Measurements from ENCODE around the gene MAP4K3. TPM values are rescaled to one million over a fixed set of nuclear protein-coding genes. Genes with fewer than 3 reads are reported as not detected.

The MAP4K3 gene
- total RNA-seq, 1 experiment from 2014 or later, result 97.4 TPM

GRCh38 chr2:39359453-39360038 lies 77.5 kb downstream of the MAP4K3 start:
- intact Hi-C loops (cut with micrococcal nuclease), result no loop called here
- ATAC-seq (no peak), DNase-seq (no peak)
- H3F3A ChIP-seq (ENCODE audit: low read length, unreplicated experiment), result peaks cover 3% of the 10 kb centered on the region
- H3K4me2 ChIP-seq (ENCODE audit: low read length), result no peak overlapping the region
- H3K9me2 ChIP-seq (replicated peaks; ENCODE audit: low read length), result no peaks in the 10 kb centered on the region
- H3K27me3 ChIP-seq (ENCODE audit: low read length), result no peaks in the 10 kb centered on the region
- peaks cover 60% of the 10 kb centered on the region for H3K79me2 ChIP-seq (ENCODE audit: low read length)
- no peak overlapping the region for H3K9ac ChIP-seq (ENCODE audit: low read length)
- peaks cover 4% of the 10 kb centered on the region; the same call in 1 of the 2 replicates for H4K20me1 ChIP-seq (ENCODE audit: low read length)
- TF ChIP-seq EZH2phosphoT487 (IDR thresholded peaks at IDR 0.05; ENCODE audit: borderline replicate concordance, low read length) (no peak), EZH2 (IDR thresholded peaks at IDR 0.05; ENCODE audit: low read length, unreplicated experiment) (no peak), CTCF (conservative IDR thresholded peaks at IDR 0.05; ENCODE audit: low read depth, low read length) (no peak)
- CTCF ChIA-PET, result no interaction called here
- POLR2A ChIA-PET (ENCODE audit: unreplicated experiment), result no interaction called here
- H3K4me1 ChIP-seq (ENCODE audit: insufficient read depth, low read length), result no peaks in the 10 kb centered on the region
- peaks cover 26% of the 10 kb centered on the region for H3K9me3 ChIP-seq (ENCODE audit: low read length)
- BruUV-seq (replicated peaks), result no TSS peak
- no peak overlapping the region for H2AFZ ChIP-seq (ENCODE audit: low read length)
- H3K27ac ChIP-seq (ENCODE audit: low read length), result no peak overlapping the region
- peaks cover 54% of the 10 kb centered on the region for H3K36me3 ChIP-seq (ENCODE audit: low read depth, low read length)
- no peak overlapping the region for H3K4me3 ChIP-seq (ENCODE audit: low read length)

GRCh38 chr2:39356922-39357639 lies 80.0 kb downstream of the MAP4K3 start:
- Histone ChIP-seq H3K4me2 (ENCODE audit: low read length) (no peak overlapping the region), H3K9me2 (replicated peaks; ENCODE audit: low read length) (no peaks in the 10 kb centered on the region), H3K27me3 (ENCODE audit: low read length) (no peaks in the 10 kb centered on the region), H2AFZ (ENCODE audit: low read length) (no peak overlapping the region), H4K20me1 (ENCODE audit: low read length) (peaks cover 4% of the 10 kb centered on the region; the same call in 1 of the 2 replicates), H3K36me3 (ENCODE audit: low read depth, low read length) (peaks cover 42% of the 10 kb centered on the region), H3K9ac (ENCODE audit: low read length) (no peak overlapping the region), H3F3A (ENCODE audit: low read length, unreplicated experiment) (peaks cover 3% of the 10 kb centered on the region), H3K79me2 (ENCODE audit: low read length) (peaks cover 47% of the 10 kb centered on the region), H3K9me3 (ENCODE audit: low read length) (peaks cover 23% of the 10 kb centered on the region), H3K4me3 (ENCODE audit: low read length) (no peak overlapping the region), H3K4me1 (ENCODE audit: insufficient read depth, low read length) (no peaks in the 10 kb centered on the region), H3K27ac (ENCODE audit: low read length) (no peak overlapping the region)
- ChIA-PET POLR2A (ENCODE audit: unreplicated experiment) (no interaction called here), CTCF (no interaction called here)
- ATAC-seq, result no peak
- no TSS peak for BruUV-seq (replicated peaks)
- TF ChIP-seq EZH2phosphoT487 (IDR thresholded peaks at IDR 0.05; ENCODE audit: borderline replicate concordance, low read length) (no peak), CTCF (conservative IDR thresholded peaks at IDR 0.05; ENCODE audit: low read depth, low read length) (no peak), EZH2 (IDR thresholded peaks at IDR 0.05; ENCODE audit: low read length, unreplicated experiment) (no peak)
- DNase-seq, result no peak
- intact Hi-C loops (cut with micrococcal nuclease), result no loop called here

GRCh38 chr2:39350658-39351057 lies 86.4 kb downstream of the MAP4K3 start:
- ATAC-seq (no peak), DNase-seq (no peak)
- Histone ChIP-seq H3K36me3 (ENCODE audit: low read depth, low read length) (peaks cover 7% of the 10 kb centered on the region; the same call in 1 of the 2 replicates), H3K27ac (ENCODE audit: low read length) (no peak overlapping the region), H3K4me3 (ENCODE audit: low read length) (no peak overlapping the region), H3F3A (ENCODE audit: low read length, unreplicated experiment) (no peaks in the 10 kb centered on the region), H3K4me1 (ENCODE audit: insufficient read depth, low read length) (no peaks in the 10 kb centered on the region), H3K9me2 (replicated peaks; ENCODE audit: low read length) (no peaks in the 10 kb centered on the region), H3K4me2 (ENCODE audit: low read length) (no peak overlapping the region), H3K79me2 (ENCODE audit: low read length) (0 out of 2 replicates have a peak, but pooled peaks cover 3% of the 10 kb centered on the region), H4K20me1 (ENCODE audit: low read length) (no peaks in the 10 kb centered on the region), H3K9ac (ENCODE audit: low read length) (no peak overlapping the region), H3K9me3 (ENCODE audit: low read length) (no peaks in the 10 kb centered on the region), H3K27me3 (ENCODE audit: low read length) (no peaks in the 10 kb centered on the region), H2AFZ (ENCODE audit: low read length) (no peak overlapping the region)
- ChIA-PET POLR2A (ENCODE audit: unreplicated experiment) (no interaction called here), CTCF (no interaction called here)
- TF ChIP-seq EZH2phosphoT487 (IDR thresholded peaks at IDR 0.05; ENCODE audit: borderline replicate concordance, low read length), result no peak
- TF ChIP-seq EZH2 (IDR thresholded peaks at IDR 0.05; ENCODE audit: low read length, unreplicated experiment), result no peak
- no peak for TF ChIP-seq CTCF (conservative IDR thresholded peaks at IDR 0.05; ENCODE audit: low read depth, low read length)
- intact Hi-C loops (cut with micrococcal nuclease), result no loop called here
- no TSS peak for BruUV-seq (replicated peaks)

All from PC-3 (cell line).